GM18499 (cell line): ENCODE data around the gene RAPGEF6.
"Not testable (repeated sequence)": the region's sequence is repeated elsewhere in the genome, so short reads cannot be mapped to it uniquely, and the experiment has no call there.

Source experiments
- ATAC-seq: cut with Tn5 transposase; IDR thresholded peaks from one replicate; pipeline ENCODE4 v1.9.1; 2021; ENCODE audit warnings: moderate number of reproducible peaks; ENCODE audit not compliant: insufficient read depth, unreplicated experiment

The RAPGEF6 gene

GRCh38 chr5:131610198-131611063, 24.6 kb downstream of the RAPGEF6 start:
- ATAC-seq: no peak

- ATAC-seq: no peak
Measured at GRCh38 chr5:131609774-131610173, 25.3 kb downstream of the RAPGEF6 start.

- no peak for ATAC-seq
Measured at GRCh38 chr5:131608597-131608996, 26.4 kb downstream of the RAPGEF6 start.

- ATAC-seq: no peak
Measured at GRCh38 chr5:131607903-131608540, 27.0 kb downstream of the RAPGEF6 start.

- ATAC-seq: no peak
Measured at GRCh38 chr5:131607418-131607817, 27.6 kb downstream of the RAPGEF6 start.

GRCh38 chr5:131605086-131605485, 29.9 kb downstream of the RAPGEF6 start:
- ATAC-seq: no peak

- ATAC-seq: no peak
Measured at GRCh38 chr5:131595088-131596033, 39.7 kb downstream of the RAPGEF6 start.

- no peak for ATAC-seq
Measured at GRCh38 chr5:131593921-131594320, 41.1 kb downstream of the RAPGEF6 start.

- not testable (repeated sequence) for ATAC-seq
Measured at GRCh38 chr5:131593436-131593835, 41.6 kb downstream of the RAPGEF6 start.

- no peak for ATAC-seq
Measured at GRCh38 chr5:131589510-131590348, 45.3 kb downstream of the RAPGEF6 start.

- ATAC-seq: no peak
Measured at GRCh38 chr5:131587541-131587940, 47.5 kb downstream of the RAPGEF6 start.

- ATAC-seq: no peak
Measured at GRCh38 chr5:131581702-131582101, 53.3 kb downstream of the RAPGEF6 start.

- ATAC-seq: no peak
Measured at GRCh38 chr5:131579917-131580671, 54.9 kb downstream of the RAPGEF6 start.

- ATAC-seq: no peak
Measured at GRCh38 chr5:131575660-131576227, 59.3 kb downstream of the RAPGEF6 start.

GRCh38 chr5:131571669-131572168, 63.3 kb downstream of the RAPGEF6 start:
- ATAC-seq: no peak

- no peak for ATAC-seq
Measured at GRCh38 chr5:131570757-131571156, 64.3 kb downstream of the RAPGEF6 start.

GRCh38 chr5:131564229-131564652, 70.8 kb downstream of the RAPGEF6 start:
- ATAC-seq: no peak

- ATAC-seq: no peak
Measured at GRCh38 chr5:131563434-131564228, 71.4 kb downstream of the RAPGEF6 start.
